ENCODE data around the gene HEG1.

HEG1 gene

GRCh38 chr3:124993466-124993865 is 62.3 kb downstream of the HEG1 start:
- DNase-seq (ENCODE audit: low read depth in 4 of 4, low spot score in 1 of 4): no peak

- no peak for DNase-seq (ENCODE audit: low read depth in 4 of 4, low spot score in 1 of 4)
These were observed 63.8 kb downstream of the HEG1 start for GRCh38 chr3:124992041-124992440.

GRCh38 chr3:124986192-124987143 is 69.3 kb downstream of the HEG1 start:
- no peak for DNase-seq (ENCODE audit: low read depth in 4 of 4, low spot score in 1 of 4)

DNA sequence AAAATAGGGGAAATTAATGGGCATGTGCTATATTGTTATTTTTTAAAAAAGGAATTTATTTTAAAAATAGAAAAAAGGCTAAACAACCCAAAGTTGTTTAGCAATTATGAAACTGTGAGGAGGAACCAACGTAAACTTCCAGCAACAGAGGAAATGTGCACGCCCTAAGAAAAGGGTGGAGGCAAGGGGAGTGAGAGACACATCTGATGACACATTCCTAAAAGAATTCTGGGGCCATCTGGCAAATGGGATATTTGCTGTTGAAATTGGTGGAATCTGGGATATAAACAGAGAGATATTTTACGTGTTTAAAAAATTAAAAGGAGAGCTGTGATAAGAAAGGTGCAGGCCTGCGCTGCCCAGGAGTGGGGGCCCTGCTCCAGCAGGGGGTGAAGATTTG is 70.4 kb downstream of the HEG1 start:
- no peak for DNase-seq (ENCODE audit: low read depth in 4 of 4, low spot score in 1 of 4)

DNA sequence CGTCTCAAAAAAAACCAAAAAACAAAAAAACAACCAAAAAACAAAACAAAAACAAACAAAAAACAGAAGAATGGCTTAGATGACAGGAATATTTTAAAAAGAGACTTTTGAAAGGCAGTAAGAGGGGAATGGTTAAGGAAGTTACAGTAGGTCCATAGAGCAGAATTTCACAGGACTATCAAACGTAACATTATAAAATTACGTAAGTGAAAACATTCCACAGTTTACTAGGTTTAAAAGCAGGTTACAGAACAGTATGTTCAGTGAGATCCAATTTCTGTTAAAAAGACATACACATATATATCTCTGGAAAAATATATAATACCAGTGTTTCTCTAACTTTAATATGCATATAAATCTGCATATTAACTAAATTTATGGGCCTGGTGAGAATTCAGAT is 71.0 kb downstream of the HEG1 start:
- DNase-seq (ENCODE audit: low read depth in 4 of 4, low spot score in 1 of 4): no peak

GRCh38 chr3:124982855-124983254 is 72.9 kb downstream of the HEG1 start:
- DNase-seq (ENCODE audit: low read depth in 4 of 4, low spot score in 1 of 4): no peak

DNA sequence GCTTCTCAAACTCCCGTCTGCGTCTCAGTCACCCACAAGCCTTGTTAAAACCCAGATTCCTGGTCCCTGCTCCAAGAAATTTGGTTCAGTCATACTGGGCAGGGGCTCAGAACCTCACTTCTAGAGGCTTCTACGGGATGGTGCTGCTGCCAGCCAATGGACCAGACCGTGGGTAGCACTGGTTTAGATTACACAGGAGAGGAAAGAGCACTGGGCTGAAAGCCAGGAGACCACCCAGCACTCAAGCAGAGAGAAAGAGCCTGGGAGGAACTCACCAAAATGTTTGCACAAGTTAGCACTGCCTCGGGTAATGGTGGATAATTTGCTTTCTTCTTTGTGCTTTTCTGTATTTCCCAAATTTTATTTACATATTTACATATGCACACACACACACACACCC is 74.3 kb downstream of the HEG1 start:
- DNase-seq (ENCODE audit: low read depth in 4 of 4, low spot score in 1 of 4): no peak

GRCh38 chr3:124978627-124979026 is 77.2 kb downstream of the HEG1 start:
- no peak for DNase-seq (ENCODE audit: low read depth in 4 of 4, low spot score in 1 of 4)

GRCh38 chr3:124976383-124976782 is 79.4 kb downstream of the HEG1 start:
- no peak for DNase-seq (ENCODE audit: low read depth in 4 of 4, low spot score in 1 of 4)

DNA sequence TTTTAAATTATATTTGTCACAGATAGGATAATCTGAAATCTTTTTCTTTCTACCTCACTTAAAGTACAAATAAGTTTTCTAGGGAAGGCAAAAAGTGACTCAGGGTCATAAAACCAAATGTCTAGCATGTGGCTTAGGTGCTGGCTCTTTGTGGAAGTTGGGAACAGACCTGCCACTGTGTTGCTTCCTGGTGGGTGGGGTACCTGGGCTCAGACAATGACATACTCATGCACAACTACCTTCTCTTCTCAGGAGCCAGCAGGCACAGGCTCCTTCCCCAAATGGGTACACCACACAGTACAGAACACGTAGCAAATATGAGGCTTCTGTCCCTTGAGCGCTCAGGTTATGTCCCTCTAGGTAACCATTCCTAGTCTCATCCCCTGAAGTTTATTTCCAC is 81.1 kb downstream of the HEG1 start:
- no peak for DNase-seq (ENCODE audit: low read depth in 4 of 4, low spot score in 1 of 4)

GRCh38 chr3:124973290-124973689 is 82.5 kb downstream of the HEG1 start:
- no peak for DNase-seq (ENCODE audit: low read depth in 4 of 4, low spot score in 1 of 4)

- no peak for DNase-seq (ENCODE audit: low read depth in 4 of 4, low spot score in 1 of 4)
These were observed 83.3 kb downstream of the HEG1 start for GRCh38 chr3:124972457-124972856.

DNA sequence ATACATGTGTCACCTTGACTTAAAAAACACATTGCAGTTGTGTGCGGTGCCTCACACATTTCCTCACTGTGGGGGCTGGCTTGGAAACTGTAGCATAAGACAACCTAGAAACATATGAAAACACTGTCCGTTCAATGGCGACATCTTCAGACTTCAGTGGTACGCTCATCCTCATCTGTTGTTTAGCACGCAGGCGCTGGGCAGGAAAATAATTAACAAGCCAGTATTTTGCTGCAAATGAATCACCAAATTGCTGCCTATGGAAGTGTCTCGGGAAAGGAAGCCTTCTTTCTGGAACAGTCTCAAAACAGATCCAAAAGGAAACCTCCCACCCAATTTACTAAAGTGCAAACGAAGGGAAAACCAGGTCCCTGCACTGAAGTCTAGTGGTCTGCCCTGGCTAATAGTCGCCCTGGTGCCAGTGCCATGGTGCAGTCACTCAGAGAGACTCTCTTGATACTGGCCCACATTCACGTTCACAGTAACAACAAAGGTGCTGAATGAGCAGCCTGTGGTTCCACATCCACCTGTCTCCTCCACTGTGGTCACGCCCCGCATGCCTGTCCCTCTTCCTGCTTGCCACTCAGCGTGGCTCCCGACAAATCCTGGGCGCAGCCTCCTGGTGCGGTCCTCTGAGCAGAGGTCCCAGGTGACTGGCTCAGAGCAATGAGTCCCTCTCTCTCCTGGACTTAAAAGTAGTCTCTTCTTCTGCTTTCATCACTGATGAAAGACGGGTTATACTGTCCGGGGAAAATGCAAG is 85.7 kb downstream of the HEG1 start:
- DNase-seq (ENCODE audit: low read depth in 4 of 4, low spot score in 1 of 4): no peak

- no peak for DNase-seq (ENCODE audit: low read depth in 4 of 4, low spot score in 1 of 4)
These were observed 86.6 kb downstream of the HEG1 start for GRCh38 chr3:124969190-124969589.

- no peak for DNase-seq (ENCODE audit: low read depth in 4 of 4, low spot score in 1 of 4)
These were observed 87.8 kb downstream of the HEG1 start for GRCh38 chr3:124967964-124968363.

GRCh38 chr3:124966521-124967445 is 89.0 kb downstream of the HEG1 start:
- no peak for DNase-seq (ENCODE audit: low read depth in 4 of 4, low spot score in 1 of 4)

GRCh38 chr3:124965413-124965812 is 90.4 kb downstream of the HEG1 start:
- no peak for DNase-seq (ENCODE audit: low read depth in 4 of 4, low spot score in 1 of 4)

- DNase-seq (ENCODE audit: low read depth in 4 of 4, low spot score in 1 of 4): no peak
These were observed 91.4 kb downstream of the HEG1 start for GRCh38 chr3:124964387-124964786.

- DNase-seq (ENCODE audit: low read depth in 4 of 4, low spot score in 1 of 4): no peak
These were observed 92.0 kb downstream of the HEG1 start for GRCh38 chr3:124963755-124964154.

GRCh38 chr3:124962403-124962940 is 93.3 kb downstream of the HEG1 start:
- no peak for DNase-seq (ENCODE audit: low read depth in 4 of 4, low spot score in 1 of 4)

- no peak for DNase-seq (ENCODE audit: low read depth in 4 of 4, low spot score in 1 of 4)
These were observed 95.1 kb downstream of the HEG1 start for GRCh38 chr3:124960698-124961097.

Measured in stimulated activated CD4-positive, alpha-beta T cell treated with anti-CD3 and anti-CD28 coated beads, Interleukin-1b, Interleukin-23, amount 100 ng/mL, for 24 hours (primary cell).